NCI-H146 treated with DMSO at 0.1 percent for 48 hours (cell line): Measurements from ENCODE around the gene PROX1.
A peak's percentile ranks its signal among the peaks of the same experiment; 100 is the strongest.

ENCODE experiments used
- DNase-seq: peaks from one replicate; lab custom pipeline; 2025; ENCODE audit not compliant: unreplicated experiment; lab: John Stamatoyannopoulos, UW

The PROX1 gene

DNA sequence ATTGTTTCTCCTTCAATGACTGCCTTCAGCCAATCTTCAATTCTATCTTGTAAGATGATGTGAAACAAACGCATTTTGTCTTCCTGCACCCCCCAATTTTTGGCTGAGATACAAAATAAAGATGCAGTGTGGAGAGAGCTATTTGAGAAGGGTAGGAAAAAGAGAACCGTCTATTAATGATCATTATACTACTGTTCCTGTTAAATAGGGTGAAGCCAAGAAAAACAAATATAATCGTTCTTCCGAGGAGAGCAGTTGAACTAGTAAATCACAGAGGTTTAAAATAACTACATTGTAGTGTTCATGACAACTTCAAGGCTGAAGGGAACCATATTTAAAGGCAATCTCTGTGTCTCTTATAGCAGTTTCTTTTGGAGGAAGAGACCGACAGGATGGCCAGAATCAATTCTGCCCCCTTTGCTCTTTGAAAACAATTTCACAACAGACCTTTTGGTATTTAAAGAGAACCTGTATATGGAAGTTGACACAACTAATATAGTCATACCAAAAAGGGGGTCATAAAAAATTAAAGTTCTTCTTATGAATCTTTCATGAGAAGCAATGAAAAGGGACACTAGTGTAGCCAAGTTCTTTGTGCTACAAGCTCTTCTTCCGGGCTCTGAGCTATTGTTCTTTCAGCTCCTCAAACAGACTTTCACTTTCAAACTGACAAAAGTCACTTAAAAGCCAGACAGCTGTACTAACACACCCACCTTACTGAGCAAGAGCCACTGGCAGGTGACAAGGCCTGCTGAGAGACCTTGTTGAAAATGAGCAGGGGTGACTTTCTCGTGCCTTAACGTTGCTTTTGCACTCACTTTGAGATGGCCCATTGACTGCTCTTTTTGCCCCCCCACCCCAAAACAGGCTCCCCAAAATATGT lies 30.9 kb downstream of the PROX1 start:
- peak; percentile 92 for DNase-seq

DNA sequence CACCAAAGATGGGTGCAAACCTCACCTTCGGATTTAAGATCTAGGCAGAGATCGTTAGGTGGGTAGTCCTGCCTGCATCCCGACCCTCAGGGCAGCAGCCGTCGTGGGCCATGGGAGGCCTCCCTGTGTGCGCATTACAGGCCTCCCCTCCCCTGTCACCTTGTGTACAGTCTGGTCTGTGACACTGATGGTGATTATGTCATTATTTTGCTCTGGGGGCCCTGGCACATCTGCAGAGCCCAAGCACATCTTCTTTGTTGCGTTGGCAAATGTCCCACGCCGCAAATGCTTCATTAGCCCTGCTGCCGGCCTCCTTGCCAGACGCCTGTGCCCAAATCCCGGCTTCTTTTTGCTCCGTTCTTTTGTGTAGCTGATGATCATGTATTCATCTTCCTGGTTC lies 31.7 kb downstream of the PROX1 start:
- peak; percentile 42 for DNase-seq

DNA sequence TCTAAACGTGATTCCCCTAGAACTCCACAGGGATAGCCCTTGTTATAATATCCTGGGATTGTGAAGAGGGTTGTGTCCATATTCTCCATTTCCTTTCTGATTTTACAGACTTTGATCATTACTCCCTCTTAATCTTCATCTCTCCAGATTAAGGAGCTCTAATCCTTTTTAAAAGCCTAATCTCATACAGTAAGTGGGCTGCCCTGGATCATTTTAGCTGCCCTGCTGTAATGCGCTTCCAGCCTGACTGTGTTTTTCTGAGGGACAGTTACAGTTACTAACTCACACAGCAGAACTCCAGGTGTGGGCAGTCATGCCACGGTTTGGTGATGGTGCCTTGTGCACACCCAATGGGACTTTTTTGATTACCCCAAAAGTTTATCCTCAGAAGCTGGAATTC lies 33.5 kb downstream of the PROX1 start:
- no peak for DNase-seq

DNA sequence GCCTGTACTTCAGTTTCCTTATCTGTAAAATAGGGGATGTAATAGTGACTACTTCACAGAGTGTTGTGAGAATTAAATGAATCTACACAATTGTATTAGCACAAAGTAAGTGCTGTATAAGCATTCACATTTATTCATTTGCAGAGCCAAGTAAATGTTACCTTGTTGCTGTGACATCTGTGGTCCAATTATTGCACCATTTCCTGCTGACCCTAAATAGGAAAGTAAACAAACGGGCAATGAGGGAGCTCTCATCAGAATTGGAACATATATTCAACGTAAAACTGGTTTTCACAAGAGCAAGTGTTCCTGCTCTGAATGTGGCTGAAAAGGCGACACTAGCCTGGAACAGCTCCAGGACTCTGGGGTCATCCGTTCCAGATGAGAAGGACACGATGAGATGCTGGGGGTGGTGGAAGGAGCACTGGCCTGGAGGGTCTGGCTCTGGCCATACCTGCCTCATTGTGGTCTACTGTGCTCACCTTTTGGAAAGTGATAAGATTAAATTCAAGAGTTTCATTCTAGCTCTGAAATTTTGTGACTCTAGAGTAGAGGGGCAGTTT lies 34.5 kb downstream of the PROX1 start:
- peak; percentile 64 for DNase-seq

DNA sequence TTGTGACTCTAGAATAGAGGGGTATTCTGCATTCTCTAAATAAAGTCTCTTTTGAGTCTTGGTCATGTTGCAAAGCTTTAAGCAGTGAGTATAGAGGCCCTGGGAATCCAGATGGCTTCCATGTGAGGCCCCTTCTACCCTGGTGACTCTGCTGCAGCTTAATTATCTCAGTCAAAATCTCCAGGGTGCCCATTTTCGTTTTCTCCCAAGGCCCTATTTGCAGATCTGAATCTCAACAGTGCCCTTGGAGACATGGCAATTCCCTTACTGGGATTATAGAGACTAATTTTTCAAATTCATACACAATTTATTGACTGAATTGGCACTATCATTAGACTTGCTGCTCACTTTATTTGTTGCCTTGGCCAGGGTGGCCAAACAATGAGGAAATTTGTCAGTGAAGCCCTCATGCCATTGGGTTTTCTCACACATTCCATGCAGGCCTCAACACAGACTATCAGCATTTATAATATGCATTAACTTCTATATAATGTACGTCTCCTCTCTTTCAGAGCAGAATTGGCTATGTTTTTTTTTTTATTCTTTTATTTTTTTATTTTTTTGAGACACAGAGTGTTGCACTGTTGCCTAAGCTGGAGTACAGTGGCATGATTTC lies 35.1 kb downstream of the PROX1 start:
- DNase-seq = peak; percentile 10

DNA sequence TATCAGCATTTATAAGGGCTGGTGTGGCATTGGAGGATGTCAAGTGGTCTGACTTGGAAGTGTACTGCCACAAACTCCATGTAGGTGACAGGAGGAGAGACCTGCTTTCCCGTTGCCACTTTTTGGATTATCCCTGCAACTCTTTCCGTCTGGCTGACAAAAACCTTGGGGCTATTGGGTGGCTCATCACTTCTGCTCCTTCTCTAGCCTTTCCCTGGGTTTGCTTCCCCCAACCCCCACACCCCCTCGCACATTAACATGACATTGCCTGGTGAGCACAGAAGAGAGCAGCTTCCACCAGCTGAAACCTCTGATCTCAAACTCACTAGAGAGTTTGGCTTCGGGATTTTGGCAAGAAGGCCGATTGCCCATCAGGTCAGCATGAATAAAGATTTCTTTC lies 39.2 kb downstream of the PROX1 start:
- no peak for DNase-seq

DNA sequence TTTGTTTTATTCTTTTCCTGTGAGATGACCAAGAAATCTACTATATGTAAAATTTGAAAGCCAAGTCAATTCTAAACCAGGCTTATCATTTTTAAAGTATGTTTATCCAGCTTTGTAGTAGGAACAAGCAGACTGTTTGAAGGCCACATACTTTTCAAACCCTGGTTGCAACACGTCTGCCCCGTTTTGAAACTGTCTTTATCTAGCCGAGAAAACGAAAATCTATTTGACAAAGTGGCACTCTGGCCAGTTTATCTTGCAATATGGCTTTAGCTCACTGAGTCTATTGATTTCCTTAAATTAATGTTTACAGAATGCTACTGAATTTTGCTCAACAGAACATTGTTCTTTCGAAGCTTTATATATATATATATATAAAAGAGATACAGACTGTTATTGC lies 39.7 kb downstream of the PROX1 start:
- DNase-seq = no peak

DNA sequence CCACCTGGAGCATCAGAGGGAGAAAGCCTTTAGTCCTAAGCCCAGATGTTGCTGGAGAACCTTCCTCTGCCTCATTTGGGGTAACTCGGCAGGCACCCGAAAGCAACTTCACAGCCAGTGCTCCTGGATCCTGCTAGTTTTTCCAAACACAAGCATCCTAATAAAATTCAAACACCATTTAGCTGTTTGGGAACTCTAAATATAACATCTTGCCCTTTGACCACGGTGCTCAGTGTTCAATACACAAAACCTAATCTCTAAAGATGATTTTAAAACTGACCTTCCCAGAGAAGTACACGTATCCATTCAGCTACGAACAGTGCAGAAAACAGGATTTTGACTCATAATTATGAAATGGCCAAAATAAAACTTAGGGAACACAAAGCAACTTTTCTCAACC lies 40.3 kb downstream of the PROX1 start:
- DNase-seq = no peak

DNA sequence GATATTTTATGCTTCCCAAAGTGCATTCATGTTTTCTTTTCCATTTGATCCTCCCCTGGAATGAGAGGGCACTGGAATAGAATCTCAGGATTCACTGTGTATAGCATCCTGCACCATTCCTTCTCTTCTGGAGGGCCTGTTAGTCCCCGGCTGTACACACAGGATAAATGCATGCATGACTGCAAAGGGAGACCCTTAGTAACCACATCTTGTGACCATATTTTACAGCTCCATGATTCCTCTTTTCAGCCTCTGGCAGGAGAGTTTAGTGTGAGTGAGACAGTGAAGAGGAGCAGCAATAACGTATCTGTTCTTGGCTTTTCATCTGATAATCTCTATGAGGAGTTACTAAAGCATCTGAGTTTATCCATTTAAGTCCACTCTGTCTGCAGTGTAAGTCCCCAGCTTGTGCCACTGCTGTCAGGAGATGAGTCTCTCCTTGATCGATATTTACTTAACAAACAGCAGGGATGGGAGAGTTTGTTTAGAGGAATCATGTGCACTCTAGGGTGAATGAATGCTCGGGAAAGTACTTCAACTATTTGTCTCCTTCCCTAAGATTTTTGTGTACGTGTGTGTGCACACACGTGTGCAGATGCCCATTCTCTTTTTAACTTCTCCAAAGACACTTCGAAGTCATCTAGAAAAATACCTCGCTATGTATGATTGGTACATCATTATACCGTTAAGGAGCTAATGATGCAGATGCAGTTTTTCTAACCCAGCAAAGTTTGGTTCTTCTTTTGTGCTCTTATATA lies 41.1 kb downstream of the PROX1 start:
- DNase-seq = no peak

DNA sequence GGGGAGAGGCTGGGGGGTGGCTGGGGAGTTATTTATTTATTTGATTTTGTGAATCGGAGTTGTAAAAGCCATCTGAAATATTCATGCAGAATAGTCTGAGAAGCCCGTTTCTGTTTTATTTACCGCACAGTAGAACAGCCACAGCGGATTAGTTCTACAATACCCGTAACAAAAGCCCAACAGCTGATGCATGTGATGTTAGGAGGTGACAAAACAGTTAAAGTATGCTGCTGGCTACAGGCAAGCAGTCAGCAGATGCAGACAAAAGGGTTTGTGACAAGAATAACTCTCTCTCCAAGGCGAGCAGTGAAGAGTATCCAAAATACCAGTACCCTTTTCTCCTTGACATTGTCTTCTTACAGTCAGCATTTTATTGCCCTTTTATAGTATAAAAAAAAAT lies 42.0 kb downstream of the PROX1 start:
- DNase-seq = no peak

DNA sequence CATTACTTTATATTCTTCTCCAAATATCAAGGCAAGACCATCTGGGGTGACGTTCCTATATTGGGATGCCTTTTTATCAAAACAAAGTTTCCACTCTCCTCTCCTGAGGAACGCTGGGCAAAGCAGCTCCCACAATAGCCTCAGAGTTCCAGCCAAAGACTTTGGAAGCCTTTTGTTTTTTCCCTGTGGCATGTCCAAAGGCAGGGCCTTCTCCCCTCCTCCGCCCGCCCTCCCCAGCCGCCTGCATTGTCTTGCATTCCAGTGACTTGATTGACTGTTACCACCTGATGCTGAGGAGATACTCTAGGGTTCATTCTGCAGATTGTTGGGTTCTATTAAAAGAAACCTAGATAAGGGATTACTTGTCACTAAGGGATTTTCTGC lies 43.5 kb downstream of the PROX1 start:
- no peak for DNase-seq

DNA sequence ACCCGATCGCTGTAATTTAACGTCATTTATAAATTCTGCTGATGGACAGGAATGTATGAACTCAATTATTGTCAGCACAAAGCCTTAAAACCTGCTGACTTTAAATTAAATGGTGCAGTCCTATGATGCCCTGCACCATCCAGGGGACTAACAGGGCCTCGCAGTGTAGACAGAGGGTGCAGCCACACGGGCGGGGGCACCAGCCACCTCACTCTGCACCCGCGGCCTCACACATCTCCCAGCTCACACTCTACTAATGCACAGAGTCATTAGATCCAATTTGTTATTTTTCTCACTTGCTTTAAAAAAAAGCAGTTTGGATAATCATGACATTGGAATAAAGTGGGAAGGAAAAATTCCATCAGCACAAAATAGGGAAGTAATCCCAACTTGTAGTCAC lies 49.7 kb downstream of the PROX1 start:
- no peak for DNase-seq

DNA sequence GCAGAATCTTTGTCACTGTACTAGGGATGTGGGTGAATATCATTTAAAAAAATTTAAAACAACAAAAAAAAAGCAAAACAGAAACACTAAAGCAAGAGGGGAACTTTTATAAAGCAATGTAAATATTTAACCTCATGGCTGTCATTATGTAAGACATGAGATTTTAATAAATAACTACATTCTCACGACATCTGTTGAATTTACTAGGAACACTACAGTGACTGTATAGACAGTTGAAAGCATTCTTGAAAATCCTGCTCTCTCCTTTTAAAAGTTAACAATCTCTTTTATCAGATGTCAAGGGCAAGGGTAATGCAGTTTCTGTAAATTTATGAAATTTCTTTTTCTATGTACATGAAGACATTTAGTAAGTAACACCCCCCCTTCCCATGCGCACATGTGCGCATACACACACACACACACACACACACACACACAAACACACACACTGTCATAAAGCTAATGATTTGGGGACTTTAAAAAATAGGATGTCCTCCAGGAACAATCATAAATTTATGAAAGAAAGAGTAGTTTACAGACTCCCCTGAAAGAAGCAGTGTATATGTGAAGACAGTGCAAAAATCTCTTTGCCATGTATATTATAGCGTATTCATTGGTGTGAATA lies 51.7 kb downstream of the PROX1 start:
- no peak for DNase-seq

DNA sequence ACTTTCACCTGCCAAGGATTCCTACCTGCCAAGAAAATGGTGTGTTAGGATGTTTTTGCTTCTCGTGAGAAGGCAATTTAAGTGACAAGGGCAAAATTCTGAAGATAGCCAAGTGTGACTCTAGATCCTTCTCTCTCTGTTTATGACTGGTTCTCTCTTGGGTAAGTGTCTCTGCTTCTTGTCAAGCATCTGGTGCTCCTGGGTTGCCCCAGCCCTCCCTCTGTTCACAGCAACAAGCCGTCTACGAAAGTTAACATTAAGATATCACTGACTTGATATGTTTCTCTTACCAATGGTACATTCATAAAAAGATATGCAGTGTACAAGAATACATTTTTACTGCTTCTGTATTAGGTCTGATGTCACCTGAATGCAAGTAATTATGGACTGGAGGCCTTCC lies 55.4 kb downstream of the PROX1 start:
- no peak for DNase-seq

DNA sequence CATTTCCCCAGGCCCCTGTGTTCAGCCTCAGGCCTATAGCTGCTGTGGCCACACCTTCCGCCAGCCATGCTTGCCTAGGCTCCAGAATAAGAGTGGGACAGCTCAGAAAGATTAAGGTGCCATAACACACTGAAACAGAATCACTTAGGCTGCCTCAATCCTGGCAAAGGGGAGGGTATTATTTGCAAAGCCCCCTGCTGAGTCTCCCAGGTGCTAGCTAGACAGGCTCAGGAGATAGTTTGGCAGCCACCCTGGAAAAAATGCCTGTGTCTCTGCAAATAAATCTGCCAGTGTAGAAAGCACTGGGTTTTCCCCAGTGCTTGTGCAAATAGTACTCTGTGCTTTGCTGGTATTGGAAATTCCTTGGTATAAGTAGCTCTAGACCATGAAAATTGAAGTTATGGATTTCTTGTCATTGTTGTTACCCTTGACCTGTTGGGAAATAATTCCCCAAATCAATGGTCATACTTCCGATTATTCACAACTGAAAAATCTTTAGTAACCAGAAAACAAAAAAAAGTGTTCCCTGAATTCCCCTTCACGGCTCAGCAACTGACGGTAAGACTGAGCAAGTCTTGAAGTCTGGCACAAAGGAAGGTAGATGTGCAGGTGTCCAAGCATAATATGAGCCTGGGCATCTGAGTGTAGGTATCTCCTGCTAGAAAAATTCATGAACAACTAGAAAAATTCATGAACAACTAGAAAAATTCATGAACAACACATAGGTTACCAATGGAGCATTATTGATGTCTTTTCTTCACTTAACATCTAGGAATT lies 56.9 kb downstream of the PROX1 start:
- DNase-seq = peak; percentile 51

DNA sequence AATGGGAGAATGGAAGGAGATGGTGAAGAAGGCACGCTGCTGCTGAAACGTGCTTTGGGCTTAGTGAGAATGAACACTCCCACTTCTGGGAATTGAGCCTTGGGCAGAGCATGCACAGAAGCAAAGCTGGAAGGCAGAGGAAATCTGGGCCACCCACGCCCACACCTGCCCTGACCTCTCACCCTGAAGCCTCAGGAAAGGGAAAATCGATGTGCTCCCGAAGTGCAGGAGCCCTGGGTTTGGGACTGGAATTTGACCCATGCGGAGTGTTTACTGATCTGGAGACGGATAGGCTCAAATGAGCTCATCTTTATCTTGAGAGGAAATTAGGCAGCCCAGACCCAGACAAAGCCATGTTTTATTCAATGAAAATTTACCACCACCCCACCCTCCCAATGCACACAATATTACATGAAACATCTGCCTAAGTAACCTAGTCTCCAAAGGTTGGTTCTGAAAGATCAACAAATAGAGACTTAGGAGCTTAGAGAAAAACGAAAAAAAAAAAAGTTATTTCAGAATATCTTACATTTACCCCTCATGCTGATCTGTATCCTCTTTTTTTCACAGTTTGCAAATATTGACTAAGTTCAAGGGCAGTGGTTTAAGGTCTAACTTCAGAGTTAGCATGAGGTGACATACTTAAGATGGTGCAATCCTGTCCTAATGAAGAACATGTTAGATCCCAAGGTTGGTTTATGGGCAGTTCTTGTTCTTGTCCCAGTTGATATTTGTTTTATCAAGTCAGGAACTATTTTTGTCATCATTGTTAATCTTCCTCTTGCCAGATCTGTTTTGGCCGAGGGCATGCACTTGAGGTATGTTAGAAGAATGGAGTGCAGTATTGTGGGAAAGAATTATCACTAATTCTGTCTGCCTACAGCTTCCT lies 63.0 kb downstream of the PROX1 start:
- peak; percentile 91 for DNase-seq

DNA sequence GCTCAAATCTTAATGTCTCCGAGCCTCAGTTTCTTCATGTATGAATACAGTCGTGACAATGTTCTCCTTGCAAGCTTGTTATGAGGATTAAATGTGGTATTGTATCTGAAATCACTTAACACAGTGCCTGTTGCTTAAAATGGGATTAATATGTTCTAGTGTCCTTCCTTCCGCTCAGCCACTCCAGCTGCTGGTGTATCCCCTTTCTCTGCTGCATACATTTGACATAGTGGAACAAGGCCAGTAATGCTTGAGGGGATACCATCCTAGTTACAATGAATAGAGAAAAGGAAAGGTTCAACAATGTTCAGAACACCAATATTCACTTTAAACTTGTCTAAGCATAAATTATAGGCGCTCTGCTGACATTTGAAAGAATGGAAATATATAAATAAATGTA lies 64.0 kb downstream of the PROX1 start:
- DNase-seq = no peak

DNA sequence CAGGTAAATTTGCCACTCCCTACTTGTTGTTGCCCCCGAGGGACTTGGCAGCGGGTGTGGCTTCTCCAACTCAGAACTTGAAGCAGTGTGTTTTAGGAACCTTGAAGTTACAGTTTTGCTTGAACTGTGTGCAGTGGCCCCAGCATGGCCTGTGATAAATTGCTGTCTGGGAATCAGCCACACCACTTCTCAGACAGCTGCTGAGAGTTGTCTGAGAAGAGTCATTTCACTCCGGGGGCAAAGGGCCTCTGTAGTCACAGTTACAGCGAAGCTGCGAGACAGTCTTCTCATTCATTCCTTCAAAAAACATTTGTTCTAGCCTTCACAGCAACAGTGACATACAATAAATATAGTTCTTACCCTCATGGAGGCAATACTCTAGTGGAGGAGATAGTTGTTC lies 70.3 kb downstream of the PROX1 start:
- no peak for DNase-seq

DNA sequence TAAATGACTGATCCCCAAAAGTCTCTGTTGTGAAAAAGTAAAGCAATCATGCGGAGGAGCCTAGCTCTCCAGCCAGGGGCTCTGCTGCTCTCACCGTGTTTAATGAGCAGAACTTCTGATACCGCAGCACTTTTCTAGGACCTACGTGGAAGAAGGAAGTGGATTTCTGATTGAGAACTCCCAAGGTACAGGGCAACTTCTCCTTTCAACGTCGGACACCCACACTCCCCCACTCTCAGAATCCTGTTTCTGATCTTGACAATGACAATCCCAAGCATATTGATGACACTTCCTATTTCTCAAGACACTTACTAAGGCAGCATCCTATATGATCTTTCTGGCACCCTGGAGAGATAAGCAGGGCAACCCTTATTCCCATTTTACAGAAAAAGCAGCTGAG lies 78.4 kb downstream of the PROX1 start:
- no peak for DNase-seq

DNA sequence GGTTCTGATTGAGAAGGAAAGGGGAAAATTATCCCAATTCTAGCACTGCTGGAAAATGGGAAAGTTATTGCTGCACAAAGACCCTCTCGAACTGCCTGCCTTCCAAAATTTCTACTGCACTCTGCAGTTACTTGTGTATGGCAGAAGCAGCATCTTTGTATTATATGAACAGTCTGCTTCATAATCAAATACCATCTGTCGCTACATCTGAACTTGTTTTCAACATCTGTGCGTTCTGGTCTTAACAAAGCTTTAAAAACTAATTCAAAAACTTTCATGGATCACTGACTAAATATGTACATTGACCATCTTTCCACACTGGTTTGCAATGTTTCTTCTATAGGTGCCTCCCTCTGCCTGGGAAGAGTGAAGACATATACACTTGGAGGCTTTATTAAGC lies 79.2 kb downstream of the PROX1 start:
- DNase-seq = no peak
